ENCODE measurements around the gene EP400.

GRCh38 chr12:132064631-132065030 lies 114.9 kb downstream of the EP400 start:
- TF ChIP-seq POLR2AphosphoS5 (IDR thresholded peaks at IDR 0.05) (no peak), CTCF (IDR thresholded peaks at IDR 0.05) (no peak), POLR2A (IDR thresholded peaks at IDR 0.05) (no peak), EP300 (IDR thresholded peaks at IDR 0.05) (no peak)

Measured in upper lobe of left lung (tissue), 4 donors.